ENCODE results near the gene MYO7B. TPM values are rescaled to one million over a fixed set of nuclear protein-coding genes. Genes with fewer than 3 reads are reported as not detected.

MYO7B gene
- total and polyA plus RNA-seq, 2 experiments from 2014 or later = 0.06 to 0.12 TPM

GRCh38 chr2:127653421-127654083 lies 118.1 kb downstream of the MYO7B start:
- no peak for TF ChIP-seq CTCF (IDR thresholded peaks at IDR 0.05; ENCODE audit: low read depth, low read length)
- H3K4me1 ChIP-seq (ENCODE audit: low read depth) = peaks cover 17% of the 10 kb centered on the region
- H3K4me3 ChIP-seq = no peak overlapping the region
- no peaks in the 10 kb centered on the region for H3K36me3 ChIP-seq
- no peaks in the 10 kb centered on the region for H3K27me3 ChIP-seq
- H3K27ac ChIP-seq = peak overlapping the region; percentile 56
- DNase-seq (ENCODE audit: low read depth in 1 of 2, low spot score in 1 of 2) = no peak
- no peaks in the 10 kb centered on the region for H3K9me3 ChIP-seq (ENCODE audit: low read depth)

- no peak overlapping the region for H3K4me3 ChIP-seq
- no peak for TF ChIP-seq CTCF (IDR thresholded peaks at IDR 0.05; ENCODE audit: low read depth, low read length)
- DNase-seq (ENCODE audit: low read depth in 1 of 2, low spot score in 1 of 2) = no peak
- no peaks in the 10 kb centered on the region for H3K27me3 ChIP-seq
- no peaks in the 10 kb centered on the region for H3K36me3 ChIP-seq
- no peak overlapping the region for H3K27ac ChIP-seq
- no peaks in the 10 kb centered on the region for H3K9me3 ChIP-seq (ENCODE audit: low read depth)
- H3K4me1 ChIP-seq (ENCODE audit: low read depth) = peaks cover 17% of the 10 kb centered on the region
These were observed 118.8 kb downstream of the MYO7B start for GRCh38 chr2:127654084-127654837.

- no peak overlapping the region for H3K4me3 ChIP-seq
- H3K4me1 ChIP-seq (ENCODE audit: low read depth) = peaks cover 17% of the 10 kb centered on the region
- no peak for TF ChIP-seq CTCF (IDR thresholded peaks at IDR 0.05; ENCODE audit: low read depth, low read length)
- no peaks in the 10 kb centered on the region for H3K9me3 ChIP-seq (ENCODE audit: low read depth)
- H3K27me3 ChIP-seq = no peaks in the 10 kb centered on the region
- no peak for DNase-seq (ENCODE audit: low read depth in 1 of 2, low spot score in 1 of 2)
- no peaks in the 10 kb centered on the region for H3K36me3 ChIP-seq
- H3K27ac ChIP-seq = no peak overlapping the region
These were observed 119.3 kb downstream of the MYO7B start for GRCh38 chr2:127654838-127655175.

GRCh38 chr2:127655209-127656073 lies 120.0 kb downstream of the MYO7B start:
- no peaks in the 10 kb centered on the region for H3K27me3 ChIP-seq
- DNase-seq (ENCODE audit: low read depth in 1 of 2, low spot score in 1 of 2) = no peak
- no peaks in the 10 kb centered on the region for H3K9me3 ChIP-seq (ENCODE audit: low read depth)
- H3K27ac ChIP-seq = no peak overlapping the region
- H3K4me3 ChIP-seq = no peak overlapping the region
- peaks cover 17% of the 10 kb centered on the region for H3K4me1 ChIP-seq (ENCODE audit: low read depth)
- no peaks in the 10 kb centered on the region for H3K36me3 ChIP-seq
- no peak for TF ChIP-seq CTCF (IDR thresholded peaks at IDR 0.05; ENCODE audit: low read depth, low read length)

GRCh38 chr2:127656569-127657231 lies 121.2 kb downstream of the MYO7B start:
- TF ChIP-seq CTCF (IDR thresholded peaks at IDR 0.05; ENCODE audit: low read depth, low read length) = no peak
- H3K36me3 ChIP-seq = no peaks in the 10 kb centered on the region
- no peaks in the 10 kb centered on the region for H3K27me3 ChIP-seq
- no peak overlapping the region for H3K4me3 ChIP-seq
- H3K4me1 ChIP-seq (ENCODE audit: low read depth) = peaks cover 21% of the 10 kb centered on the region
- H3K9me3 ChIP-seq (ENCODE audit: low read depth) = no peaks in the 10 kb centered on the region
- DNase-seq (ENCODE audit: low read depth in 1 of 2, low spot score in 1 of 2) = no peak
- no peak overlapping the region for H3K27ac ChIP-seq
